Activated T-helper 1 cell treated with anti-CD3 and anti-CD28 coated beads, Interleukin-12 subunit alpha, Interleukin-12 subunit beta, Interleukin-2, Interleukin-4 antibody, amounts not matched to agents 30 ng/mL and 10 ng/mL and 1 ng/mL, durations not matched to agents 14 hours and 24 hours and 36 hours (primary cell): ENCODE results near the gene TCTN3. TPM values are rescaled to one million over a fixed set of nuclear protein-coding genes. Genes with fewer than 3 reads are reported as not detected.
A peak's percentile ranks its signal among the peaks of the same experiment; 100 is the strongest.

ENCODE experiments used
- DNase-seq: peaks from one replicate; pipeline ENCODE4 v3.0.0; 2021; ENCODE audit warnings: low spot score
- H3K27ac Mint-ChIP-seq: one replicate; pipeline ENCODE4 v1.8.0; 2021; ENCODE audit warnings: mild to moderate bottlenecking, mixed read lengths
- H3K27me3 Mint-ChIP-seq: one replicate; pipeline ENCODE4 v1.8.0; 2022; ENCODE audit warnings: mild to moderate bottlenecking, moderate library complexity, mixed read lengths; ENCODE audit not compliant: insufficient read depth
- H3K36me3 Mint-ChIP-seq: one replicate; pipeline ENCODE4 v1.8.0; 2021; ENCODE audit warnings: low read depth, mixed read lengths
- H3K4me1 Mint-ChIP-seq: one replicate; pipeline ENCODE4 v1.8.0; 2021; ENCODE audit warnings: low read depth, mixed read lengths
- H3K4me3 Mint-ChIP-seq: one replicate; pipeline ENCODE4 v1.8.0; 2021; ENCODE audit warnings: mild to moderate bottlenecking, moderate library complexity, mixed read lengths
- H3K9me3 Mint-ChIP-seq: one replicate; pipeline ENCODE4 v1.8.0; 2021; ENCODE audit warnings: mixed read lengths
- intact Hi-C: fragments of 100-400 bp; cut with micrococcal nuclease; formaldehyde crosslinking; loops from one replicate; pipeline ENCODE4 v1.15.1; 2024
- total RNA-seq: library from RNA; stranded (reverse); gene quantifications from 2 replicates; pipeline ENCODE4 v1.2.3, GENCODE V29; 2022

The TCTN3 gene
- total RNA-seq, 1 donor from 2014 or later, result 56.3 TPM

DNA sequence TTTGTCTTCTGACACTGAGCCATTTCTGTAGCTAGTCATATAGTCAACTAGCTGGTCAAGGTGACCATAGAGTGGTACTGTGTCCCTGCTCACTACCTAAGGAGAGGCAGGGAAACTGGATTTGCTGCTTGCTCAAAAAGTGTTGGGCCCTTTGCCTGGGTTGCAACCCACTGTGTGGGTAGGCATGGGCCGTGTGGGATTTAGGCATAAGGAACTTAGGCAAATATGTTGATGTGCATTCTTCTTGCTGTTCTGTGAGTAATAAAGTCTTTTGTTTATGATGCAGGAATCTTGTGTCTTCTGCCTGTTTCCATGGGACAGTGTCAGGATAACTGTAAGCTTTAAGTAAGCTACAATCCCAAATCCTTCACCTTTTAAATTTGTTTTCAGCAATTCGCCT lies 23.1 kb upstream of the TCTN3 start:
- no peak overlapping the region for H3K4me3 Mint-ChIP-seq
- peaks cover 3% of the 10 kb centered on the region for H3K9me3 Mint-ChIP-seq
- H3K27ac Mint-ChIP-seq, result no peak overlapping the region
- H3K36me3 Mint-ChIP-seq, result no peaks in the 10 kb centered on the region
- no peaks in the 10 kb centered on the region for H3K4me1 Mint-ChIP-seq
- DNase-seq, result no peak
- intact Hi-C loops, result no loop called here
- peaks cover 3% of the 10 kb centered on the region for H3K27me3 Mint-ChIP-seq

DNA sequence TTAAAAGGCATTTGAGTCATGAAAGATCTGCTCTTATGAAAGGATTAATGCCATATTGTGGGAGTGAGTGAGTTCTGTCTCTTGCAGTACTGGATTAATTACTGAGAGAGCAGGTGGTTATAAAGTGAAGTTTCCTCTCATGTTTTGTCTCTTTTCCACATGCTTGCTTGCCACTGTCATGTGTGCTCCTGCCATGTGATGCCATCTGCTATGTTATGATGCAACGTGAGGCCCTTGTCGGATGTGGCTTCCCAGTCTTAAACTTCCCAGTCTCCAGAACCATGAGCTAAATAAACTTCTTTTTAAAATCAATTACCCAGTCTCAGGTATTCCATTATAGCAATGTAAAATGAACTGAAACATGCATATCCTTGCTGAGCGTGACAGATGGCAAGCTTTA lies 22.7 kb upstream of the TCTN3 start:
- Mint-ChIP-seq H3K4me3 (no peak overlapping the region), H3K9me3 (no peaks in the 10 kb centered on the region), H3K4me1 (no peaks in the 10 kb centered on the region), H3K36me3 (no peaks in the 10 kb centered on the region), H3K27me3 (peaks cover 3% of the 10 kb centered on the region), H3K27ac (no peak overlapping the region)
- intact Hi-C loops, result no loop called here
- no peak for DNase-seq

DNA sequence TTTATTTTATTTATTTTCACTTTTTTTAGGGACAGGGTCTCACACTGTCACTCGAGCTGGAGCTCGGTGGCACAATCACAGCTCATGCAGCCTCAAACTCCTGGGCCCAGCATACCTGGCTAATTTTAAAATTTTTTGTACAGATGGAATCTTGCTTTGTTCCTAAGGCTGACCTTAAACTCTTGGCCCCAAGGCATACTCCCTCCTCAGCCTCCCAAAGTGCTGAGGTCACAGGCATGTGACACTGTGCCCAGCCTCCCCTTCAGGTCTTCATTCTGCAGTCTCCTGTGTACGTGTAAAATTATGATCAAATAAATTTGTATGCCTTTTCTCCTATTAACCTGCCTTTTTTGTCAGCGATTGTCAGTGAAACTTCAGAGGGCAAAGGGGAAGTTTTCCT lies 17.8 kb upstream of the TCTN3 start:
- intact Hi-C loops, result no loop called here
- Mint-ChIP-seq H3K9me3 (no peaks in the 10 kb centered on the region), H3K27me3 (peaks cover 3% of the 10 kb centered on the region), H3K4me3 (no peak overlapping the region), H3K4me1 (peaks cover 7% of the 10 kb centered on the region), H3K27ac (no peak overlapping the region), H3K36me3 (no peaks in the 10 kb centered on the region)
- no peak for DNase-seq

DNA sequence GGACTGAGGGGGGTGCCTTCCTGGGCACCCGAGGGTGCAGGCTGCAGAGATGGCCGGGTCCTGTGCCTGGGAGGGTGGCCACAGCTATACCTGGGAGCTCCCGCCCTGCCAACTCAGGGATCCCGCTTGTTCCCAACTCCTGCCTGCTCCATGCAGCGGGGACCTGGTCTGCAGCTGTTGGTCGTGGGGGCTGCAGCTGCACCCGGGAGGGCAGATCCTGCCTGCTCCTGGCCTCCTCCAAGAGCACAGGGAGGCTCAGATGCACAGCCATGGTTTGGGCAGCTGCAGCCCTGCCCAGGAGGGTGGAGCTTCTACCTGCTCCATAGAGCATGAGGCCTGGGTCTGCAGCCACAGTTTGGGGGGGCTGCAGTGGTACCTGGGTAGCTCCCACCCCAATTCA lies 13.3 kb upstream of the TCTN3 start:
- H3K27me3 Mint-ChIP-seq, result peaks cover 3% of the 10 kb centered on the region
- H3K36me3 Mint-ChIP-seq, result no peaks in the 10 kb centered on the region
- intact Hi-C loops, result no loop called here
- peaks cover 7% of the 10 kb centered on the region for H3K4me1 Mint-ChIP-seq
- no peak overlapping the region for H3K27ac Mint-ChIP-seq
- H3K9me3 Mint-ChIP-seq, result no peaks in the 10 kb centered on the region
- H3K4me3 Mint-ChIP-seq, result no peak overlapping the region
- no peak for DNase-seq

DNA sequence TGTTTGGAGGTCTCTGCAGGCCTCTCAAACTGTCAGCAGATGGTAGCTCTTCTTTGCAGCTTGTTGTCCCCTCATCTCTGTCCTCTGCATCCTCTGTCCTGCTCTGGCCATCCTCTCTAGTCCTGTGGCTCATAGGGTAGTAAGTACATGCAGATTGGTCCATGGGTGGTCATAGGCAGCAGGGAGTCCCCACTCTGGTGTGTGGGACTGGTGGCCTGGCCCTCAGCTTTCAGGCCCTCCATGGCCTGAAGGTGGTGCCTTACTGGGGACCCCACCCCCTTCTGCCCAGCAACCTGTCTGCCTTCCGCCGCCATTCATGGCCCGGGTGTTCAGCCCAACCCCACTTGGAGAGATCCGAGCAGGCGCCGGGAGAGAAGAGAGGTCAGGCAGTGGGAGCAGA lies 12.8 kb upstream of the TCTN3 start:
- H3K4me3 Mint-ChIP-seq, result no peak overlapping the region
- DNase-seq, result no peak
- no peaks in the 10 kb centered on the region for H3K9me3 Mint-ChIP-seq
- intact Hi-C loops, result no loop called here
- no peaks in the 10 kb centered on the region for H3K36me3 Mint-ChIP-seq
- H3K27me3 Mint-ChIP-seq, result peaks cover 3% of the 10 kb centered on the region
- peaks cover 7% of the 10 kb centered on the region for H3K4me1 Mint-ChIP-seq
- H3K27ac Mint-ChIP-seq, result no peak overlapping the region

DNA sequence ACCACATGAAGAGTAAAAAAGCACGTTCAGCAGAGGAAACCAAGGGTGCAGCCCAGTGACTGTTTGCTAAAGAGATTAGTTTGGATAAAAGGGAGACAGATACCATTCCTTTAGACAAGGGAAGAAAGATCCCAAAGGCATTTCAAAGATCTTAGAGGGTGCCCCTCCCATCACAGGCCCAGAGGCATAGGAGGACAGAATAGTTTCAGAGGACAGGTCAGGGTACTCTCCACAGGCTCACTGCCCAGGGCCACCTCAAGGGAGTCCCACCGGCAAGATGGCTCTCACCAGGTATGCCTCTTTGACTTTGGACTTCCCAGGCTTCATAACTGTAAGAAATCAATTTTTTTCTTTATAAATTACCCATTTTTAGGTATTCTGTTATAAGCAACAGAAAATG lies 4.7 kb upstream of the TCTN3 start:
- intact Hi-C loops, result no loop called here

DNA sequence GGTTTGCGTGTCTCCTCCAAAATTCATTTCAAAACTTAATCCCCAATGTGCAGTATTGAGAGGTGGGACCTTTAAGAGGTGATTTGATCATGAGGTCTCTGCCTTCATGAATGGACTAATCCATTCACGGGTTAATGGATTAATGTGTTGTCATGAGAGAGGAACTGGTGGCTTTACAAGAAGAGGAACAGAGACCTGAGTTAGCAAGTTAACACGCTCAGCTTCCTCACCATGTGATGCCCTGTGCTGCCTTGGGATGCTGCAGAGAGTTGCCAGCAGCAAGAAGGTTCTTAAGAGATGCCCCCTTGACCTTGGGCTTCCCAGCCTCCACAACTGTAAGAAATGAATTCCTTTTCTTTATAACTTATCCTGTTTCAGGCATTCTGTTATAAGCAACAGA lies 3.7 kb upstream of the TCTN3 start:
- intact Hi-C loops, result no loop called here
- H3K27ac Mint-ChIP-seq, result no peak overlapping the region
- H3K9me3 Mint-ChIP-seq, result peaks cover 7% of the 10 kb centered on the region
- no peak for DNase-seq
- H3K36me3 Mint-ChIP-seq, result peaks cover 18% of the 10 kb centered on the region
- no peak overlapping the region for H3K4me3 Mint-ChIP-seq
- H3K4me1 Mint-ChIP-seq, result peaks cover 19% of the 10 kb centered on the region
- peaks cover 3% of the 10 kb centered on the region for H3K27me3 Mint-ChIP-seq

More for the DNA sequence above, 4.7 kb upstream of the TCTN3 start:
- peaks cover 9% of the 10 kb centered on the region for H3K36me3 Mint-ChIP-seq
- peaks cover 7% of the 10 kb centered on the region for H3K9me3 Mint-ChIP-seq
- H3K27me3 Mint-ChIP-seq, result peaks cover 3% of the 10 kb centered on the region
- H3K4me1 Mint-ChIP-seq, result peaks cover 9% of the 10 kb centered on the region
- DNase-seq, result no peak
- no peak overlapping the region for H3K27ac Mint-ChIP-seq
- H3K4me3 Mint-ChIP-seq, result no peak overlapping the region

DNA sequence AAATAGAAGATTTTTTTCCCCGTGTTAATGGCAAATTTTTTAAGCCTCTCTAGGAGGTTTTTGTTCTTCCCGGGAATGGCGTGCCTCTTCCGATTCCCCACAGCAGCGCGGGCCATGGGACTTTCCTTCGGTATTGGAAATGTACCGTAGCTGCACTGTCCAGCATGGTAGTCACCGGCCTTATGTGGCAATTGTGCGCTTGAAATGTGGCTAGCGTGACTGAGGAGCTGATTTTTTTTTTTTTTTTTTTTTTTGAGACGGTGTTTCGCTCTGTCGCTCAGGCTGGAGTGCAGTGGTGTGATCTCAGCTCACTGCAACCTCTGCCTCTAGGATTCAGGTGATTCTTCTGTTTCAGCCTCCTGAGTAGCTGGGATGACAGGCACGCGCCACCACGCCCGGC lies 938 bp upstream of the TCTN3 start:
- H3K27ac Mint-ChIP-seq, result peak overlapping the region; percentile 95
- no peak for DNase-seq
- intact Hi-C loops, result loop anchor here (1.0 to 5.0 kb wide), 11 partner anchors 38 to 1147 kb away; partner anchors contain the start of genes ALDH18A1, CC2D2B, HELLS and SORBS1
- peaks cover 43% of the 10 kb centered on the region for H3K4me1 Mint-ChIP-seq
- peak overlapping the region; percentile 44 for H3K4me3 Mint-ChIP-seq
- H3K27me3 Mint-ChIP-seq, result no peaks in the 10 kb centered on the region
- peaks cover 40% of the 10 kb centered on the region for H3K36me3 Mint-ChIP-seq
- H3K9me3 Mint-ChIP-seq, result peaks cover 7% of the 10 kb centered on the region

DNA sequence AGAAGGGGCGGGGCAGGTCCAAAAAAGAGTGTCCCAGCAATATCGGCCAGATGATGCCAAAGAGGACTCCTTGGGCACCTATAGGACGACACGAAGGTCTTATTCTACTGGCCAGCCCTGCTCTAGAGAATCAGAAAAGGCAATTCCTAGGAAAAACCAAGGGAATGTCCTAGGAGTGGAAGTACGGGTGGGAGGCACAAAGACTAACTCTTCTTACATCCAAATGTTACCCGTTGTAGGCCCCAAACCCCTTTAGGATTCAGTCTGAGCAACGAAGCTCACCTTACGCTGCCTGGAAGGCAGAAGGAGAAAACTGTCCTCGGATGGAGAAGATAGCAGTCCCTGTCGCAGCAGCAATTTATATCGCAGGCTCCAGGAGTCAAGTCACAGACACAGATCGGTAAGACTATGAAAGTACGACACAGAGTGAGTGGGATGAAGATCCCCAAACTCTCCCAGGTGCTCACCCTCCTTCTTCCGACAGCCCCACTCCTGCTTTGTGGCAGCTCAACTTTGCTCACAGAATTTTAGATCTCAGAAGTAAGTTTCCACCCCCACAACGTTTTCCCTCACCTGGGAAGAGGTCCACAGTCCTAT lies 558 bp downstream of the TCTN3 start:
- H3K4me3 Mint-ChIP-seq, result peak overlapping the region; percentile 98
- H3K27me3 Mint-ChIP-seq, result no peaks in the 10 kb centered on the region
- intact Hi-C loops, result loop anchor here (1.0 to 5.0 kb wide), 3 partner anchors 350 to 1146 kb away; partner anchors contain the start of genes CCNJ, HELLS and ZNF518A
- peaks cover 7% of the 10 kb centered on the region for H3K9me3 Mint-ChIP-seq
- peak overlapping the region; percentile 95 for H3K27ac Mint-ChIP-seq
- peaks cover 50% of the 10 kb centered on the region for H3K36me3 Mint-ChIP-seq
- no peak for DNase-seq
- peaks cover 55% of the 10 kb centered on the region for H3K4me1 Mint-ChIP-seq

DNA sequence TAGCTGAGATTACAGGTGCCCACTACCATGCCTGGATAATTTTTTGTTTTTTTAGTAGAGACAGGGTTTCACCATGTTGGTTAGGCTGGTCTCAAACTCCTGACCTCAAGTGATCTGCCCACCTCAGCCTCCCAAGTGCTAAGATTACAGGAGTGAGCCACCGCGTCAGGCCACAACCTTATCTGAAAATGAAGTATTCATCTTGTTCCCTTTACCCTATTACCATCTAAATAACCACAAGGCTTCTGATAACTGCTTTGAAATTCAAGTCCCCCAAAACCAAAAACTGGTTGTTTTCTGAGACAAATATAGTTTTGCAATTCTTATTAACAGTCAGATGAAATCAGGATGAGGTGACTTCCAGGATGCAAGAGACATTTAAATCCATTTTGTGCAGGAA lies 2.4 kb downstream of the TCTN3 start:
- Mint-ChIP-seq H3K27ac (no peak overlapping the region), H3K4me3 (peak overlapping the region; percentile 98), H3K36me3 (peaks cover 47% of the 10 kb centered on the region), H3K4me1 (peaks cover 55% of the 10 kb centered on the region), H3K9me3 (no peaks in the 10 kb centered on the region), H3K27me3 (no peaks in the 10 kb centered on the region)
- intact Hi-C loops, result loop anchor here (5.0 kb wide), 1 partner anchor 1144 kb away; the partner anchor contains the start of gene HELLS
- no peak for DNase-seq

DNA sequence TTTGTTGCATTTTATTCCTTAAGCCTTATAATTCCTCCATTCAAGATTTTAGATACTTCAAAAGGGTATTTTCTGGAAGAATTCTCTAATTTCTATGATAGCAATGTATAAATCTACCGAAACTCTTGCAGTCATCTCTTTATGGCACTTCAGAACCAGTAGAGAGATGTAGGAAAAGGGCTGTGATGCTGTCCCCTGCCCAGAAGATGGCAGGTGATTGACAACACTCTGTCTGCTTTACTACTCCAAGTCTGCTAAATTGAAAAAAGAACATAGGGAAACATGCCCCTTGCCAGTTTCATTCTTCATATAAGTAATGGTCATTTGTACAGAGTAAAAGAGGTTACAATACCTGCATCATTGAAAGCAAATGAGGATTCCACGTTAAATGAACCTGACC lies 5.1 kb downstream of the TCTN3 start:
- Mint-ChIP-seq H3K4me3 (no peak overlapping the region), H3K9me3 (no peaks in the 10 kb centered on the region), H3K36me3 (peaks cover 61% of the 10 kb centered on the region), H3K27ac (no peak overlapping the region), H3K27me3 (no peaks in the 10 kb centered on the region), H3K4me1 (peaks cover 48% of the 10 kb centered on the region)
- DNase-seq, result no peak
- intact Hi-C loops, result no loop called here

DNA sequence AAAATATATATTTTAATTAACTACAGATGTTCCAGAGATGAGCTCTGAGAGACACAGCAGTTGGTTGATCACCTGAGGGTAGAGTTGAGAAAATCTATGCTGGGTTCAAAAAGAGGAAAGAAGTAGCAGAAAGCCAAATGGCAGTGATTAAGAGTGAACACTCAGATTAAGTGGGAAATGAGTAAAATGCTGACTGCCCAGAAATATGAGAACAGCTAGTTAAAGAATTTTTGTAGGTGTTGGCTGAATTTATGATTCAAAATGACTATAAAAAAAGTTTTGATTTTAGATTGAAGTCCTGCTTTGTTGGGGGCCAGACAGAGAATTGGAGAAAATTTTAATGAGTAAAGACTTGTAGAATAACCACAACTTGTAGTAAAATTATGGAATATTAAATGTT lies 9.8 kb downstream of the TCTN3 start:
- DNase-seq, result no peak
- Mint-ChIP-seq H3K36me3 (peaks cover 46% of the 10 kb centered on the region), H3K9me3 (no peaks in the 10 kb centered on the region), H3K4me3 (no peak overlapping the region), H3K27ac (no peak overlapping the region), H3K27me3 (no peaks in the 10 kb centered on the region), H3K4me1 (peaks cover 8% of the 10 kb centered on the region)
- intact Hi-C loops, result no loop called here

DNA sequence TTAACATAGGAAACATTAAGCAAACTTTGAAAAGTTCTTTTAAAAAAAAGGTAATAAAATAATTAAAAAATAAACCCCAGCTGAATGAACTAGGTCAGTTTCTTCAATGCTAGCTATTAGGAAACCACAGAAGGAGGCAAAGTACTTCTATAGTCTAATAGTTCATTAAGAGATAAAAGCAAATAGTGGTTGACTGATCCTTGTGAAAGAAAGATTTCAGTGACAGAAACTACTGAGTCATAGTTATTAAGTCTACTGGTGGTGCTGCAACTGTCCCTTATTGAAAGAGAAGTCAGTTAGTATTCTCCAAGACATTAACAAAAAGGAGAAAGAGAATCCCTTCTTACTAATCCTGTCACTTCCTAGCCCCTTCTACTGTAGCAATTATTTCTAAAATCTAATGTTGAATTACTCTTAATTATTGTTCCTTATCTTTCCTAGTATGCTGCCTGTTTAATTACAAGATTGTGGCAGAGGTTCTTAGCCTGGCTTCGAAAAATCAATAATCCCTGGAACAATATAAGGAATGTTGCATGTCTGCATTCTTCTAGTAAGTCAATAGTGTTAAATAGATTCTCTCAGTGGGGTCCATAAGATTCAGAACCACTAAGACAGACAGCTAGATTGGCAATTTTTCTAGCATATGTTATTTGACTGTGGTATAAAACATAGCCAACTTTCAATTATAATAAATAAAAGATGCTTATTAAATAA lies 18.2 kb downstream of the TCTN3 start:
- Mint-ChIP-seq H3K27me3 (no peaks in the 10 kb centered on the region), H3K4me3 (no peak overlapping the region), H3K27ac (no peak overlapping the region), H3K9me3 (no peaks in the 10 kb centered on the region), H3K4me1 (no peaks in the 10 kb centered on the region), H3K36me3 (peaks cover 14% of the 10 kb centered on the region)
- no peak for DNase-seq
- intact Hi-C loops, result no loop called here
